Neural cell (in vitro differentiated cells): ENCODE results near the gene KNOP1. TPM values are rescaled to one million over a fixed set of nuclear protein-coding genes. Genes with fewer than 3 reads are reported as not detected.
"Not testable (repeated sequence)": the region's sequence is repeated elsewhere in the genome, so short reads cannot be mapped to it uniquely, and the experiment has no call there.

Experiments
- H2AFZ ChIP-seq: fragments of 200-600, 300-800 bp; sonication (generic), shearing (Covaris generic); 2 replicates; pipeline ENCODE4 v1.6.0; 2014; ENCODE audit warnings: low read depth, mild to moderate bottlenecking, antibody characterized with exemption, low read length, moderate library complexity
- H3F3A ChIP-seq: fragments of 200-600 bp; shearing (Covaris generic); 2 replicates; pipeline ENCODE4 v1.6.1; 2016; ENCODE audit warnings: mild to moderate bottlenecking, moderate library complexity, mixed read lengths, antibody characterized with exemption, low read length; ENCODE audit not compliant: insufficient read depth, poor library complexity, severe bottlenecking
- H3K27ac ChIP-seq: fragments of 200-600, 300-800 bp; sonication (generic), shearing (Covaris generic); 2 replicates; pipeline ENCODE4 v1.5.1; 2014; ENCODE audit warnings: mild to moderate bottlenecking, low read length, moderate library complexity
- H3K27me3 ChIP-seq: fragments of 300-800, 200-600 bp; sonication (generic), shearing (Covaris generic); 2 replicates; pipeline ENCODE4 v1.6.0; 2014; ENCODE audit warnings: mild to moderate bottlenecking, low read depth, low read length, moderate library complexity; ENCODE audit not compliant: insufficient read depth
- H3K36me3 ChIP-seq: fragments of 300-800, 200-600 bp; sonication (generic), shearing (Covaris generic); 2 replicates; pipeline ENCODE4 v1.5.1; 2014; ENCODE audit warnings: mild to moderate bottlenecking, antibody characterized with exemption, low read length, moderate library complexity; ENCODE audit not compliant: insufficient read depth
- H3K4me2 ChIP-seq: fragments of 300-800, 200-600 bp; sonication (generic), shearing (Covaris generic); 2 replicates; pipeline ENCODE4 v1.6.0; 2014; ENCODE audit warnings: mild to moderate bottlenecking, low read length
- H3K4me3 ChIP-seq: fragments of 300-800, 200-600 bp; sonication (generic), shearing (Covaris generic); 2 replicates; pipeline ENCODE4 v1.5.1; 2014; ENCODE audit warnings: mild to moderate bottlenecking, low read length, moderate library complexity
- H3K79me2 ChIP-seq: fragments of 200-600 bp; shearing (Covaris generic); replicated peaks from 2 replicates; pipeline ENCODE4 v1.6.0; 2014; ENCODE audit warnings: mild to moderate bottlenecking, low read length, moderate library complexity; ENCODE audit not compliant: insufficient read depth
- H3K9ac ChIP-seq: fragments of 300-800, 200-600 bp; sonication (generic), shearing (Covaris generic); 2 replicates; pipeline ENCODE4 v1.6.1; 2016; ENCODE audit warnings: mild to moderate bottlenecking, low read length, mixed read lengths
- H3K9me2 ChIP-seq: fragments of 200-600 bp; shearing (Covaris generic); 2 replicates; pipeline ENCODE4 v1.6.1; 2016; ENCODE audit warnings: mild to moderate bottlenecking, low read length, mixed read lengths; ENCODE audit not compliant: insufficient read depth
- H3K9me3 ChIP-seq: fragments of 200-600, 300-800 bp; sonication (generic), shearing (Covaris generic); 2 replicates; pipeline ENCODE4 v1.6.1; 2016; ENCODE audit warnings: mild to moderate bottlenecking, mixed run types, low read length, moderate library complexity, mixed read lengths
- H4K20me1 ChIP-seq: fragments of 200-600 bp; shearing (Covaris generic); 2 replicates; pipeline ENCODE4 v1.6.1; 2016; ENCODE audit warnings: mild to moderate bottlenecking, mixed run types; ENCODE audit not compliant: insufficient read depth
- CTCF ChIP-seq: fragments of 450-650 bp; IDR thresholded peaks from 2 replicates; pipeline ENCODE4 v1.5.1; 2014; ENCODE audit warnings: antibody characterized with exemption, mild to moderate bottlenecking, moderate library complexity; ENCODE audit not compliant: poor library complexity, severe bottlenecking
- EP300 ChIP-seq: fragments of 450-650 bp; conservative IDR thresholded peaks from 2 replicates; pipeline ENCODE4 v1.6.1; 2014; ENCODE audit warnings: antibody characterized with exemption, mild to moderate bottlenecking, moderate library complexity; ENCODE audit not compliant: poor library complexity, severe bottlenecking
- EZH2 ChIP-seq: fragments of 200-600, 300-800 bp; shearing (Covaris generic), sonication (generic); IDR thresholded peaks from 2 replicates; pipeline ENCODE4 v1.6.1; 2014; ENCODE audit warnings: antibody characterized with exemption, low read length, borderline replicate concordance, mild to moderate bottlenecking; ENCODE audit not compliant: insufficient read depth, poor library complexity, severe bottlenecking
- MXI1 ChIP-seq: fragments of 450-650 bp; conservative IDR thresholded peaks from 2 replicates; pipeline ENCODE4 v1.6.1; 2014; ENCODE audit warnings: antibody characterized with exemption, mild to moderate bottlenecking; ENCODE audit not compliant: poor library complexity, severe bottlenecking
- POLR2AphosphoS5 ChIP-seq: IDR thresholded peaks from 2 replicates; pipeline ENCODE4 v1.6.1; 2012
- RAD21 ChIP-seq: fragments of 450-650 bp; conservative IDR thresholded peaks from 2 replicates; pipeline ENCODE4 v1.6.1; 2014; ENCODE audit warnings: antibody characterized with exemption, mild to moderate bottlenecking, moderate library complexity
- REST ChIP-seq: IDR thresholded peaks from 2 replicates; pipeline ENCODE4 v1.6.1; 2012; ENCODE audit warnings: borderline replicate concordance
- SMC3 ChIP-seq: fragments of 450-650 bp; conservative IDR thresholded peaks from 2 replicates; pipeline ENCODE4 v1.6.1; 2014; ENCODE audit warnings: antibody characterized with exemption, mild to moderate bottlenecking, moderate library complexity; ENCODE audit not compliant: poor library complexity
- TAF1 ChIP-seq: IDR thresholded peaks from 2 replicates; pipeline ENCODE4 v1.6.1; 2012; ENCODE audit warnings: low read depth
- polyA plus RNA-seq: library from polyadenylated mRNA; depleted of rRNA; stranded (reverse); fragments of >200 nt; gene quantifications from 2 replicates; pipeline ENCODE4 v1.2.3, GENCODE V29; 2014

The KNOP1 gene
- polyA plus RNA-seq, 1 donor from 2014 or later = 40.1 TPM

- H3F3A ChIP-seq = no peaks in the 10 kb centered on the region
- no peak overlapping the region for H3K4me2 ChIP-seq
- no peaks in the 10 kb centered on the region for H4K20me1 ChIP-seq
- TF ChIP-seq CTCF (no peak), TAF1 (no peak), POLR2AphosphoS5 (no peak), EP300 (no peak), REST (no peak), MXI1 (no peak), RAD21 (no peak), EZH2 (no peak), SMC3 (no peak)
- no peak overlapping the region for H3K27ac ChIP-seq
- H3K79me2 ChIP-seq = no peaks in the 10 kb centered on the region
- no peak overlapping the region for H3K4me3 ChIP-seq
- H3K9ac ChIP-seq = no peak overlapping the region
- no peaks in the 10 kb centered on the region for H3K9me2 ChIP-seq
- H2AFZ ChIP-seq = no peak overlapping the region
- H3K36me3 ChIP-seq = no peaks in the 10 kb centered on the region
- H3K9me3 ChIP-seq = peaks cover 3% of the 10 kb centered on the region
- no peaks in the 10 kb centered on the region for H3K27me3 ChIP-seq
Measured at GRCh38 chr16:19666477-19666876, 51.5 kb downstream of the KNOP1 start.

- H3K27me3 ChIP-seq, H4K20me1 ChIP-seq, H3K4me3 ChIP-seq, H2AFZ ChIP-seq, H3F3A ChIP-seq, H3K9ac ChIP-seq, H3K4me2 ChIP-seq, H3K9me3 ChIP-seq, H3K36me3 ChIP-seq, H3K9me2 ChIP-seq, H3K79me2 ChIP-seq, H3K27ac ChIP-seq: not testable (repeated sequence)
Measured at GRCh38 chr16:19665313-19665712, 52.7 kb downstream of the KNOP1 start.

GRCh38 chr16:19664166-19664565, 53.9 kb downstream of the KNOP1 start:
- no peaks in the 10 kb centered on the region for H3K9me2 ChIP-seq
- H3K36me3 ChIP-seq = no peaks in the 10 kb centered on the region
- H3K4me2 ChIP-seq = no peak overlapping the region
- TF ChIP-seq MXI1 = no peak
- H2AFZ ChIP-seq = no peak overlapping the region
- H3K27me3 ChIP-seq = no peaks in the 10 kb centered on the region
- H3K4me3 ChIP-seq = no peak overlapping the region
- no peak overlapping the region for H3K9ac ChIP-seq
- H3F3A ChIP-seq = no peaks in the 10 kb centered on the region
- no peak overlapping the region for H3K27ac ChIP-seq
- no peaks in the 10 kb centered on the region for H3K79me2 ChIP-seq
- peaks cover 3% of the 10 kb centered on the region for H3K9me3 ChIP-seq
- H4K20me1 ChIP-seq = no peaks in the 10 kb centered on the region
